PC-9 (cell line): Measurements from ENCODE around the gene MPEG1.

Experiments used
- EZH2 ChIP-seq: fragments of 200-600 bp; sonication (generic); IDR thresholded peaks from 2 replicates; pipeline ENCODE4 v1.8.0; 2017; ENCODE audit warnings: antibody characterized with exemption, low read depth
- TF ChIP-seq, protein P1 (sequence below): fragments of 200-600 bp; sonication (generic); conservative IDR thresholded peaks from 2 replicates; pipeline ENCODE4 v1.6.1; 2017; ENCODE audit warnings: mixed run types, antibody characterized with exemption, mild to moderate bottlenecking, moderate library complexity

DNA sequence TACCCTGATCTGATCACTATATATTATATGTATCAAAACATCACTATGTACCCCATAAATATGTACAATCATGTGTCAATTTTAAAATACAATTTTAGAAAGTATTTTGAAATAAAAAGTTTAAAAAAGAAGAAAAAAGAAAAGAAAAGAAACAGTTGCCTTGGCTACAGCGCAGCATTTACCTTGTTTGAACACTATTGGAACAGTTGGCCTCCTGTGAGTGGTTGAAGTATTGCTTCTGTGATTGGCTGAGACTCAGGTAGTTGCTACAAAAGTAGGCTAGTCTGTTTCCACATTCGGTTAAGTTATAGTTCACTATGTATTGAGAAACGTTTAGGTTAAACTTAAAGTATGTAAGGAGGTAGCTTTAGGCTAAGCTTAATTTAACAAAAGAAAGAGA, 48.7 kb downstream of the MPEG1 start:
- TF ChIP-seq, protein P1, sequence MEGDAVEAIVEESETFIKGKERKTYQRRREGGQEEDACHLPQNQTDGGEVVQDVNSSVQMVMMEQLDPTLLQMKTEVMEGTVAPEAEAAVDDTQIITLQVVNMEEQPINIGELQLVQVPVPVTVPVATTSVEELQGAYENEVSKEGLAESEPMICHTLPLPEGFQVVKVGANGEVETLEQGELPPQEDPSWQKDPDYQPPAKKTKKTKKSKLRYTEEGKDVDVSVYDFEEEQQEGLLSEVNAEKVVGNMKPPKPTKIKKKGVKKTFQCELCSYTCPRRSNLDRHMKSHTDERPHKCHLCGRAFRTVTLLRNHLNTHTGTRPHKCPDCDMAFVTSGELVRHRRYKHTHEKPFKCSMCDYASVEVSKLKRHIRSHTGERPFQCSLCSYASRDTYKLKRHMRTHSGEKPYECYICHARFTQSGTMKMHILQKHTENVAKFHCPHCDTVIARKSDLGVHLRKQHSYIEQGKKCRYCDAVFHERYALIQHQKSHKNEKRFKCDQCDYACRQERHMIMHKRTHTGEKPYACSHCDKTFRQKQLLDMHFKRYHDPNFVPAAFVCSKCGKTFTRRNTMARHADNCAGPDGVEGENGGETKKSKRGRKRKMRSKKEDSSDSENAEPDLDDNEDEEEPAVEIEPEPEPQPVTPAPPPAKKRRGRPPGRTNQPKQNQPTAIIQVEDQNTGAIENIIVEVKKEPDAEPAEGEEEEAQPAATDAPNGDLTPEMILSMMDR, result no peak
- TF ChIP-seq EZH2, result no peak
